Naive thymus-derived CD4-positive, alpha-beta T cell (primary cell): ENCODE data around the gene PRKACA. TPM values are rescaled to one million over a fixed set of nuclear protein-coding genes. Genes with fewer than 3 reads are reported as not detected.
A peak's percentile ranks its signal among the peaks of the same experiment; 100 is the strongest.

ENCODE experiments used
- ATAC-seq: fragments of 150-1000 bp; cut with Tn5 transposase; 2 replicates; pipeline ENCODE4 v1.10.0; 2021; ENCODE audit warnings: mild to moderate bottlenecking, moderate library complexity
- CTCF ChIA-PET: fragments of 350-600 bp; sonication (Branson Sonifier 250); formaldehyde crosslinking; loops from one replicate; lab custom pipeline; 2021; ENCODE audit warnings: antibody characterized with exemption; lab: Charles Lee
- POLR2A ChIA-PET: fragments of 350-600 bp; sonication (Branson Sonifier 250); formaldehyde crosslinking; loops from one replicate; lab custom pipeline; 2021; ENCODE audit warnings: antibody characterized with exemption, inconsistent platforms; lab: Charles Lee
- DNase-seq, 9 donors: peaks; one replicate each; pipeline versions ENCODE4 v3.0.0 to v3.0.0-alpha.2; 2020 to 2022; ENCODE audit warnings: mixed read lengths in 1 of 9
- H3K27ac ChIP-seq: one replicate; pipeline ENCODE4 v1.7.0; 2013; ENCODE audit warnings: mild to moderate bottlenecking, low read depth, low read length, moderate library complexity
- H3K27me3 ChIP-seq, 2 donors: one replicate each; pipeline ENCODE4 v1.7.0; 2013; ENCODE audit warnings: low read length in 2 of 2, mild to moderate bottlenecking in 2 of 2, moderate library complexity in 2 of 2; ENCODE audit not compliant: control insufficient read depth in 2 of 2, insufficient read depth in 2 of 2
- H3K36me3 ChIP-seq, 3 experiments: 1 replicate in 2 of 3; 2 replicates in 1 of 3; pipeline ENCODE4 v1.7.0; 2013; ENCODE audit warnings: low read length in 3 of 3, mild to moderate bottlenecking in 3 of 3, moderate library complexity in 1 of 3; ENCODE audit not compliant: insufficient read depth in 3 of 3, control insufficient read depth in 2 of 3
- H3K4me1 ChIP-seq, 2 donors: one replicate each; pipeline ENCODE4 v1.7.0; 2013; ENCODE audit warnings: low read length in 2 of 2, mild to moderate bottlenecking in 2 of 2, moderate library complexity in 1 of 2; ENCODE audit not compliant: control insufficient read depth in 2 of 2, insufficient read depth in 2 of 2
- H3K4me3 ChIP-seq: 2 replicates; pipeline ENCODE4 v1.7.0; 2013; ENCODE audit warnings: mild to moderate bottlenecking, low read length
- H3K9me3 ChIP-seq, 3 experiments: 1 replicate in 2 of 3; 2 replicates in 1 of 3; pipeline ENCODE4 v1.7.0; 2013; ENCODE audit warnings: low read length in 3 of 3; ENCODE audit not compliant: control insufficient read depth in 2 of 3
- H3K27ac Mint-ChIP-seq, 9 donors: one replicate each; pipeline ENCODE4 v1.8.0; 2020 to 2022; ENCODE audit warnings: mixed read lengths in 9 of 9, mild to moderate bottlenecking in 8 of 9, moderate library complexity in 5 of 9, inconsistent platforms in 2 of 9
- H3K27me3 Mint-ChIP-seq, 5 donors: one replicate each; pipeline ENCODE4 v1.8.0; 2021 to 2022; ENCODE audit warnings: mixed read lengths in 5 of 5, mild to moderate bottlenecking in 1 of 5
- H3K36me3 Mint-ChIP-seq, 5 donors: one replicate each; pipeline ENCODE4 v1.8.0; 2020 to 2022; ENCODE audit warnings: mixed read lengths in 5 of 5, mild to moderate bottlenecking in 3 of 5, inconsistent platforms in 1 of 5
- H3K4me1 Mint-ChIP-seq, 7 donors: one replicate each; pipeline ENCODE4 v1.8.0; 2020 to 2022; ENCODE audit warnings: mixed read lengths in 7 of 7, mild to moderate bottlenecking in 3 of 7, inconsistent platforms in 1 of 7
- H3K4me3 Mint-ChIP-seq, 10 donors: one replicate each; pipeline ENCODE4 v1.8.0; 2020 to 2022; ENCODE audit warnings: mild to moderate bottlenecking in 10 of 10, mixed read lengths in 10 of 10, moderate library complexity in 6 of 10, inconsistent platforms in 2 of 10
- H3K9me3 Mint-ChIP-seq, 11 donors: one replicate each; pipeline ENCODE4 v1.8.0; 2020 to 2022; ENCODE audit warnings: mixed read lengths in 11 of 11, mild to moderate bottlenecking in 4 of 11, inconsistent platforms in 1 of 11, moderate library complexity in 1 of 11
- intact Hi-C, 2 donors: fragments of 100-400 bp; cut with micrococcal nuclease; formaldehyde crosslinking; loops; one replicate each; pipeline ENCODE4 v1.15.1; 2023
- polyA plus RNA-seq, 2 donors: library from polyadenylated mRNA; unstranded; fragments of 300-500 nt; fragmentation: Illumina TruSeq; gene quantifications; one replicate each; pipeline ENCODE4 v1.2.3, GENCODE V29; 2021
- total RNA-seq, 6 experiments: library from RNA in 5 of 6; stranded (reverse) in 5 of 6; gene quantifications; 1 replicate in 5 of 6; 2 replicates in 1 of 6; pipeline ENCODE4 v1.2.3 and lab custom pipeline; 2021 to 2026

The PRKACA gene
- total and polyA plus RNA-seq, 7 experiments from 2014 or later, result 1.9 to 101 (median 48.4) TPM

GRCh38 chr19:14122924-14123323, 5.4 kb upstream of the PRKACA start:
- no peak for DNase-seq
- no peaks in the 10 kb centered on the region for H3K9me3 Mint-ChIP-seq
- Histone ChIP-seq H3K27me3 (no peaks in the 10 kb centered on the region), H3K36me3 (no peaks in the 10 kb centered on the region), H3K9me3 (no peaks in the 10 kb centered on the region), H3K4me3 (no peak overlapping the region), H3K4me1 (peaks cover 6 to 8% of the 10 kb centered on the region in 2 donors), H3K27ac (no peak overlapping the region)
- peaks cover 9 to 14% (median 11%) of the 10 kb centered on the region in 7 donors for H3K4me1 Mint-ChIP-seq
- no peak for ATAC-seq
- H3K27me3 Mint-ChIP-seq, result no peaks in the 10 kb centered on the region
- ChIA-PET POLR2A (no interaction called here), CTCF (interaction anchor here (1.0 kb wide), 1 partner anchor 14 kb away, joined by 5 read pairs; the partner anchor contains the start of gene ASF1B)
- intact Hi-C loops, result no loop called here
- peaks cover 0 to 13% (median 0%) of the 10 kb centered on the region in 5 donors for H3K36me3 Mint-ChIP-seq
- H3K4me3 Mint-ChIP-seq, result no peak overlapping the region
- H3K27ac Mint-ChIP-seq, result peak overlapping the region in 2 of 9 donors; percentile 37 to 84

GRCh38 chr19:14120497-14120780, 2.9 kb upstream of the PRKACA start:
- Histone ChIP-seq H3K9me3 (no peaks in the 10 kb centered on the region), H3K27me3 (no peaks in the 10 kb centered on the region), H3K4me3 (no peak overlapping the region), H3K36me3 (no peaks in the 10 kb centered on the region), H3K4me1 (peaks cover 15 to 22% of the 10 kb centered on the region in 2 donors), H3K27ac (no peak overlapping the region)
- Mint-ChIP-seq H3K36me3 (peaks cover 0 to 9% (median 0%) of the 10 kb centered on the region in 5 donors), H3K27ac (no peak overlapping the region), H3K9me3 (peaks cover 0 to 2% (median 0%) of the 10 kb centered on the region in 11 donors), H3K4me1 (peaks cover 20 to 32% (median 28%) of the 10 kb centered on the region in 7 donors), H3K4me3 (no peak overlapping the region), H3K27me3 (no peaks in the 10 kb centered on the region)
- CTCF ChIA-PET, result interaction anchor here (0.6 kb wide), 1 partner anchor 241 kb away, joined by 4 read pairs; no protein-coding TSS in a partner anchor
- intact Hi-C loops, result no loop called here
- no peak for DNase-seq
- no peak for ATAC-seq
- POLR2A ChIA-PET, result interaction anchor here (1.1 to 1.3 kb wide), 2 partner anchors 16 to 89 kb away, joined by 3 to 4 read pairs; partner anchors contain the start of genes ASF1B and IL27RA

- Mint-ChIP-seq H3K27me3 (no peaks in the 10 kb centered on the region), H3K4me3 (peak overlapping the region in 4 of 10 donors; percentile 3 to 59 (median 25)), H3K9me3 (peaks cover 0 to 2% (median 0%) of the 10 kb centered on the region in 11 donors), H3K36me3 (peaks cover 0 to 9% (median 0%) of the 10 kb centered on the region in 5 donors), H3K4me1 (peaks cover 20 to 37% (median 32%) of the 10 kb centered on the region in 7 donors), H3K27ac (peak overlapping the region in 6 of 9 donors; percentile 24 to 93 (median 47))
- no peaks in the 10 kb centered on the region for H3K27me3 ChIP-seq
- DNase-seq (no peak), ATAC-seq (no peak)
- peak overlapping the region; percentile 17 for H3K27ac ChIP-seq
- H3K9me3 ChIP-seq, result no peaks in the 10 kb centered on the region
- ChIA-PET POLR2A (interaction anchor here (1.1 to 2.4 kb wide), 3 partner anchors 17 to 88 kb away, joined by 3 to 11 read pairs (median 4); partner anchors contain the start of genes ASF1B and IL27RA), CTCF (interaction anchor here (0.6 kb wide), 1 partner anchor 242 kb away, joined by 4 read pairs; no protein-coding TSS in a partner anchor)
- intact Hi-C loops, result loop anchor here (2.0 to 5.0 kb wide), 3 partner anchors 38 to 168 kb away; partner anchors contain the start of gene DCAF15 (in 1 of the 2)
- H3K4me1 ChIP-seq, result peaks cover 15 to 28% of the 10 kb centered on the region in 2 donors
- no peak overlapping the region for H3K4me3 ChIP-seq
- H3K36me3 ChIP-seq, result no peaks in the 10 kb centered on the region
These were observed 2.3 kb upstream of the PRKACA start for GRCh38 chr19:14119644-14120496.

- ChIA-PET CTCF (interaction anchor here (1.0 to 1.1 kb wide), 2 partner anchors 9 to 17 kb away, joined by 3 to 4 read pairs; partner anchors contain the start of gene ASF1B), POLR2A (interaction anchor here (1.0 to 2.4 kb wide), 4 partner anchors 17 to 37 kb away, joined by 3 to 11 read pairs (median 8); partner anchors contain the start of gene ASF1B)
- H3K27ac Mint-ChIP-seq, result peak overlapping the region in 8 of 9 donors; percentile 22 to 99 (median 94)
- intact Hi-C loops, result loop anchor here (2.0 to 5.0 kb wide), 3 partner anchors 37 to 167 kb away; partner anchors contain the start of gene DCAF15 (in 1 of the 2)
- ATAC-seq (no peak), DNase-seq (no peak)
- peaks cover 15 to 33% of the 10 kb centered on the region in 2 donors for H3K4me1 ChIP-seq
- H3K27me3 Mint-ChIP-seq, result no peaks in the 10 kb centered on the region
- H3K4me1 Mint-ChIP-seq, result peaks cover 20 to 42% (median 35%) of the 10 kb centered on the region in 7 donors
- H3K36me3 ChIP-seq, result no peaks in the 10 kb centered on the region
- H3K4me3 Mint-ChIP-seq, result peak overlapping the region; percentile 92 to 98 (median 94)
- no peaks in the 10 kb centered on the region for H3K9me3 ChIP-seq
- no peak overlapping the region for H3K4me3 ChIP-seq
- H3K9me3 Mint-ChIP-seq, result peaks cover 0 to 2% (median 0%) of the 10 kb centered on the region in 11 donors
- peaks cover 0 to 5% (median 0%) of the 10 kb centered on the region in 5 donors for H3K36me3 Mint-ChIP-seq
- no peaks in the 10 kb centered on the region for H3K27me3 ChIP-seq
- peak overlapping the region; percentile 87 for H3K27ac ChIP-seq
These were observed 1.6 kb upstream of the PRKACA start for GRCh38 chr19:14119146-14119545.

- H3K4me3 Mint-ChIP-seq, result peak overlapping the region; percentile 92 to 98 (median 94)
- H3K27me3 ChIP-seq, result no peaks in the 10 kb centered on the region
- peak overlapping the region; percentile 87 for H3K27ac ChIP-seq
- H3K27me3 Mint-ChIP-seq, result no peaks in the 10 kb centered on the region
- peak overlapping the region; percentile 92 to 99 (median 97) for H3K27ac Mint-ChIP-seq
- peaks cover 15 to 39% of the 10 kb centered on the region in 2 donors for H3K4me1 ChIP-seq
- H3K4me1 Mint-ChIP-seq, result peaks cover 20 to 50% (median 42%) of the 10 kb centered on the region in 7 donors
- peaks cover 0 to 2% (median 0%) of the 10 kb centered on the region in 11 donors for H3K9me3 Mint-ChIP-seq
- POLR2A ChIA-PET, result interaction anchor here (0.6 to 2.4 kb wide), 9 partner anchors 9 to 118 kb away, joined by 3 to 11 read pairs (median 3); partner anchors contain the start of gene ASF1B
- peaks cover 0 to 5% (median 0%) of the 10 kb centered on the region in 5 donors for H3K36me3 Mint-ChIP-seq
- ATAC-seq (peak; percentile 37), DNase-seq (peak; percentile 38 to 84 (median 60))
- intact Hi-C loops, result loop anchor here (2.0 to 5.0 kb wide), 3 partner anchors 36 to 166 kb away; partner anchors contain the start of gene DCAF15 (in 1 of the 2)
- H3K9me3 ChIP-seq, result no peaks in the 10 kb centered on the region
- H3K4me3 ChIP-seq, result peak overlapping the region; percentile 57
- no peaks in the 10 kb centered on the region for H3K36me3 ChIP-seq
- CTCF ChIA-PET, result interaction anchor here (1.0 to 1.1 kb wide), 2 partner anchors 8 to 18 kb away, joined by 3 to 4 read pairs; partner anchors contain the start of gene ASF1B
These were observed 846 bp upstream of the PRKACA start for GRCh38 chr19:14118165-14119051.
